Measurements from ENCODE around the gene MSMO1.

GRCh38 chr4:165330071-165330470 is 2.6 kb downstream of the MSMO1 start:
- no peak for TF ChIP-seq CTCF (conservative IDR thresholded peaks at IDR 0.05; ENCODE audit: low read depth in 2 of 2)
- no peak for TF ChIP-seq POLR2AphosphoS5 (IDR thresholded peaks at IDR 0.05; ENCODE audit: low read depth)
- no peak for TF ChIP-seq EZH2 (IDR thresholded peaks at IDR 0.05; ENCODE audit: low read depth, unreplicated experiment)
- no peak for TF ChIP-seq EZH2phosphoT487 (IDR thresholded peaks at IDR 0.05; ENCODE audit: unreplicated experiment)
- TF ChIP-seq REST (IDR thresholded peaks at IDR 0.05; ENCODE audit: unreplicated experiment), result no peak
- TF ChIP-seq ZNF114 (CRISPR knock-in tag; IDR thresholded peaks at IDR 0.05), result no peak
- no peak for TF ChIP-seq ETS1 (IDR thresholded peaks at IDR 0.05)
- no peak for TF ChIP-seq JUNB (IDR thresholded peaks at IDR 0.05; ENCODE audit: unreplicated experiment)
- TF ChIP-seq CREB1 (CRISPR knock-in tag; IDR thresholded peaks at IDR 0.05; ENCODE audit: low read depth), result no peak
- TF ChIP-seq ZNF462 (CRISPR knock-in tag; IDR thresholded peaks at IDR 0.05), result no peak

All from GM23338 (cell line).